ENCODE results near the gene CFD.
A peak's percentile ranks its signal among the peaks of the same experiment; 100 is the strongest.
"Not testable (repeated sequence)": the region's sequence is repeated elsewhere in the genome, so short reads cannot be mapped to it uniquely, and the experiment has no call there.

Gene CFD

GRCh38 chr19:873084-873483, 13.6 kb downstream of the CFD start:
- peak; percentile 90 for DNase-seq

DNA sequence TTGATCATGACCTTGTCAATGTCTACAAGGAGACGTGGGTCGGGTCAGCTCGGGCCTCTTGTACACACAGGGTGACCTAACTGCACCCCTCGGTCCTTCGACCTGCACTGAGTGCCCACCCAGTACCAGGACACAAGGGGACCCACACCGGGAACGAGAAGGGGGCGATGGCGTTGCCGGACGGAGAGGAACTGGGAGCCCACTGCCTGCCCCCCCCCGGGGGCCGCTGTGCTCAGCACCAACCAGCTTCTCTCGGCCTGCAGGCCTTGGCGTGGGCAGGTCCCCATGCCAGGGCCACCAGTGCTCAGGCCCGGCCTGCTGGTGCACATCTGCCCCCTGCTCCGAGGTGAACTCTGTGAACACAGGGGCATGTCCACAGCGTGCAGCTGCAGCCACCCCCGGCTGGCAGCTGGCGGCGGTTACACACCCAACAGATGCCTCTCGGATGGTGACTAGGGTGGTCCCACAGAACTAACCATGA, 14.1 kb downstream of the CFD start:
- no peak for DNase-seq

DNA sequence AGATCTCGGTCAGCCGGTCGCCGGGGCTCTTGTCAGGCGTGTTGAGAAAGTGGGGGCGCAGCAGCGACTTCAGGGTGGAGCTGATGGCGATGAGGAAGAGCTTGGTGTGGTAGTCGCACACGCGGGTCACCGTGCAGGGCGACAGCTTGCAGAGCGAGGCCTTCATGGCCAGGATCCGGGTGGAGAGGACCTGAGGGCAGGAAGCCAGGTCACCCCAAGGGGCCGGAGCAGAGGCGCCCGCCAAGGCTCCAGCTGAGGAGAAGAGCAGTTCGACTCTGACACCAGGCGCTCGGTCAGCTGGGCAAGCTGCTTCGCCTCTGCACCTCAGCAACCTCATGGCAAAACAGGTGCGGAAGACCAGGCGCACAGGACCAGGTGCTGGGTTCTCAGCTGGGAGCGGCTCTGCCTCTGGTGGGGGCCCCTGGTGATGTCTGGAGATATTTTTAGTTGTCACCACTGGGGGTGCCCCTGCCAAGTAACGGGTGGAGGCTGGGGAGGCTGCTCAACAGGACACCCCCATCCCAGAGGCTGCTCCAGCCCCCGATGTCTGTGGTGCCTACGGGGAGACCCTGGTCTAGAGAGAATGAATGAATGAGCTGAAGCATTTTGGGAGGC, 15.9 kb downstream of the CFD start:
- no peak for DNase-seq

GRCh38 chr19:876089-876488, 16.6 kb downstream of the CFD start:
- no peak for DNase-seq

GRCh38 chr19:876780-877314, 17.4 kb downstream of the CFD start:
- no peak for DNase-seq

DNA sequence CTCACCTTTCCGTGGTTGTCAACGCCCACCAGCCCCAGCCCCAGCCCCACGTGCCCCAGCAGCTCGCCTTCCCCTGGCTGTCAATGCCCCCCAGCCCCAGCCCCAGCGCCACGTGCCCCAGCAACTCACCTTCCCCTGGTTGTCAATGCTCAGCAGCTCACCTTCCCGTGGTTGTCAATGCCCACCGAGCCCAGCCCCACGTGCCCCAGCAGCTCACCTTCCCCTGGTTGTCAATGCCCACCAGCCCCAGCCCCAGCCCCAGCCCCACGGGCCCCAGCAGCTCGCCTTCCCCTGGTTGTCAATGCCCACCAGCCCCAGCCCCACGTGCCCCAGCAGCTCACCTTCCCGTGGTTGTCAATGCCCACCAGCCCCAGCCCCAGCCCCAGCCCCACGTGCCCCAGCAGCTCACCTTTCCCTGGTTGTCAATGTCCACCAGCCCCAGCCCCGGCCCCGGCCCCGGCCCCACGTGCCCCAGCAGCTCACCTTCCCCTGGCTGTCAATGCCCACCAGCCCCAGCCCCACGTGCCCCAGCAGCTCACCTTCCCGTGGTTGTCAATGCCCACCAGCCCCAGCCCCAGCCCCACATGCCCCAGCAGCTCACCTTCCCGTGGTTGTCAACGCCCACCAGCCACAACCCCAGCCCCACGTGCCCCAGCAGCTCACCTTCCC, 18.7 kb downstream of the CFD start:
- DNase-seq = not testable (repeated sequence)

- DNase-seq = not testable (repeated sequence)
These were observed 19.5 kb downstream of the CFD start for GRCh38 chr19:878751-879561.

GRCh38 chr19:879711-880438, 20.4 kb downstream of the CFD start:
- no peak for DNase-seq

DNA sequence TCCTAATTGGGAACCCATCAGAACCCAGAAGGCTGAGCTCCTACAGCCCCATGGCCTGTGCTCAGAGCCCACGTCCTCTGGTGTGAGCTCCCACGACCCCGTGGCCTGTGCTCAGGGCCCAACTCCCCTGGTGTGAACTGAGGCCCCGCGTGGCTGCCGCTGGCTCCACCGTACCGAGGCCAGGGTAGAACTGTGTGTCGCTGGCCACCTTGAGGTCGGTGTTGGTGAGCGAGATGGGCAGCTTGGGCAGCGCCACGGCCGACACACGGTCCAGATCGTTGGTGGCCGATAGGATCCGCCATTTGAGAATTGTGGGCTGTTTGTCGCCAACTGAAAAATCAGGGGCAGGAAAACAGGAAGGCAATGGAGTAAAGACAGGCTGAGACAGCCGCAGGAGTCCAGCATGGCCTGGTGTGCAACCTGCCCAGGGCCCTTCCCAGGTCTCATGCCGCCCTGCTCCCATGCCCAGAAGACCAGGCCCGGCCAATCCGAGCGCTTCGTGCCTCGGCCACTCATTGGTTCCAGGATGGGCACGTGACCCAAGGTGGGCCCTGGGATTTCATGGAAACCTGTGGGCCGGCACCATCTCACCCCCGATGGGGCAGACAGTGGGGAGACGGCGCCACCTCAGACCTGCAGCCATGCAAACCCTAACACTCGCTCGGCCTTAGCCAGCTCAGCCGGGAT, 22.1 kb downstream of the CFD start:
- no peak for DNase-seq

DNA sequence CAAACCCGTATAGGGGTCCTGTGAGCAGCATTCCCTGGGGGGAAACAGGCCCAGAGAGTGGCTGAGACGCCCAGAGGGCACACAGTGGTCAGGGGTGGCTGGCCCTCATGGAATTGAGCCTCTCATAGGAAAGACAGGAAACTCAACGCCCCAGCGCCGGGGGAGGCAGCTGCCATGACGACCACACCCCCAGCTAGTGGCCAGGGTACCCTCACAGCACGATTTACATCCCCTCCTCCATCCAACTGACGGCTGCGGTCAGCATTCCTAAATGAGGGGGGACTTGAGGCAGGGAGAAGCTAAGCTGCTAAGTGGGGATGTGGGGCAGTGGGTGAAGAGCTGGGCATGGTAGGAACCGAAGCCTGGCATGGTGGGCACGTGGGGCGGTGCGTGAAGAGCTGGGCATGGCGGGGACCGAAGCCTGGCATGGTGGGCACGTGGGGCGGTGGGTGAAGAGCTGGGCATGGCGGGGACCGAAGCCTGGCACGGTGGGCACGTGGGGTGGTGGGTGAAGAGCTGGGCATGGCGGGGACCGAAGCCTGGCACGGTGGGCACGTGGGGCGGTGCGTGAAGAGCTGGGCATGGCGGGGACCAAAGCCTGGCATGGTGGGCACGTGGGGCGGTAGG, 23.5 kb downstream of the CFD start:
- DNase-seq = no peak

DNA sequence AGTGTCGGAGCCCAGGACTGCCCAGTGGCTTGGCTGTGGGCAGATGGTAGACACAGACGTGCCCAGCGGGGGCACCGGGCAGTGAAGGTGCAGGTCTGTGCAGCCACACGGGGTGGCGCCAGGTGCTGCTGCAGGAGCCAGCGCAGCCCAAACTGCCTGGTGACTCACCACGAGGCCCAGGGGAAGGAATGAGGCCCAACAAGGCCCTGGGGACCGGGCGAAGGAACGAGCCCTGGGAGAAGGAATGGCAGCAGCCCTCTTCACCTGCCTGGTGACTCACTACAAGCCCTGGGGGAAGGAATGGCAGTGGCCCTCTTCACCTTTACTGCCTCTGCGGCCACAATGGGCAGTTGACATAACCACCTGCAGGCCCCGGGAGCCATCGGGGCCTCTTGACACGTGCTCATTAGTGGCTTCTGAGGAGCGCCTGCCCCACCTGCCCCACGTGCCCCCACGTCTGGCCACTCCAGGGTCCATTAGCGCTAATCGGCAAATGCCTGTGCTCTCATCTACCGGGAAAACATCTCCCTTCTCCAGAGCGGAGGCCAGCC, 24.3 kb downstream of the CFD start:
- DNase-seq = no peak

DNA sequence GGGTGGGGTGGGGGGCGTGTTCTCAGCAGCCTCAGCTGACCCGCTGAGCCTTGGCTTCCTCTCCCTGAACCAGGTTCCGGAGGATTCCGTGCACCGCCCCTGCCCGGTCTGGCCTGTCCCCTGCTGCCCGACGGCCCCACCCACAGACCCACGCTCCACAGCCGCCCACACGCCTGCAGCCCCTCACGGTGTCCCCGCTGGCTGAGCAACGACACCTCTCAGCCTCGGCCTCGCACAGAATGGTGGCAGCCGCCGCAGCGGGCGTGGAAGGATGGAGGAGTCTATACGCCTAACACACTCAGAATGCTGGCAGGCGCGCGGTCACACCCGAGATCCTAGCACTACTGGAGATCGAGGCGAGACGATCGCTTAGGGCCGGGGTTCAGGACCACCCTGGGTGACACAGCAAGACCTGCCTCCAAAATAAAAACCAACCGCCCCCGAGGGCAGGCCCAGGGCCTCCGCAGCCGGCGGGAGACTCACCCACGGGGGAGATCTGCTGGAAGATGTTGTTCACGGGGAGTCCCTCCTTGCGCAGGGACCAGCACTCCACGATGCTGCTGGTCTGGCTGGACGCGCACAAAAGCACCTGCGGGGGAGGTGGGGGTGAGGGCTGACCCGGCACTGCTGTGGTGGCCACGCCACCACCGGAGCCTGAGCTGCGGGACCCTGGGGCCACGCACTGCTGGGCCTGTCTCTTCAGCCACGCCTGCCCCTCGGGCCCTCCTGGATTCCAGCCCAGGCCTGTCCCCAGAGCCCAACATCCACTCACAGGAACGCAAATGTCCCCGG, 25.2 kb downstream of the CFD start:
- no peak for DNase-seq

DNA sequence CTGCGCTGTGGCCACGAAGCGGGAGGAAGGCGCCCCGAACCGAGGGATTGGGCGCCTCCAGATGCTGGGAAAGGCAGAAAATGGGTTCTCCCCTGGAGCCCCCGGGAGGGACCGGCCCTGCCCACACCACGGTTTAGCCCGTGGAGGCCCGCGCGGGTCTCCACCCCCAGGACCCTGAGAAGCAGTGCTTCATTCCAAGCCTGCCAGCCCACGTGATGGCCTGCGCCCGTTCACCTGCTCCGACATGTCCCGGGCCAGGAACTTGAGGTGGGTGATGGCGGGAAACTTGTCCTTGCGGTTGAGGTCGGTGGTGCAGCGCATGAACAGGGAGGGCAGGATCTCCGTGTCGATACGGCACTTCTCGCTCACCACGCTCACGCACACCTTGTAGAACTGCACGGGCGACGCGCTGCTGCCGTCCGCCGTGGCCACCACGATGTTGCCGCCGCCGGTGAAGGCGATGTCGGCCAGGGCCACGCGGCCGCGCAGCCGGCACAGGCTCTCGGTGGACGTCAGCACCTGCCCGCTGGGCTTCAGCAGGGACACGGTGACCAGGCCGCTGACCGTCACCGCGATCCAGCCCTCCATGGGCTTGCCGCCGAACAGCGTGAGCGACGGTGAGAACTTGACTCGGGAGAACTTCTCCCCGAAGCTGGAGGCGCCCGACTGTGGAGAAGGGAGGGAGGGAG, 26.2 kb downstream of the CFD start:
- no peak for DNase-seq

DNA sequence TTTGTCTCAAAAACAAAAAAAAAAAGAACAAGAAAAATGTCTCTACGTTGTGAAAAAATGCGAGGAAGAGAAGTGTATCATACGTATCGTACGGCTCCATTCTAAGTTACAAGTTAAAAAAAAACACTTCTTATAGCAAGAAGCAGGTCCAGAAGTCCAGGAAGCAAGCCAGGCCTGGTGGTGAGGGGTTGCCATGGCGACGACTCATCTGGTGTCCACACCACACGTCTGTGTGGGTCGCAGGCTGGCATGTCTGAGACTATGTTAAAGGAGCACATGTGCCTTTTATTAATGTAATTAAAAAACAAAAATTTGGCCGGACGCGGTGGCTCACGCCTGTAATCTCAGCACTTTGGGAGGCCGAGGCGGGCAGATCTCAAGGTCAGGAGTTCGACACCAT, 27.6 kb downstream of the CFD start:
- no peak for DNase-seq

GRCh38 chr19:887599-887998, 28.1 kb downstream of the CFD start:
- DNase-seq = no peak

GRCh38 chr19:888581-889385, 29.3 kb downstream of the CFD start:
- peak; percentile 69 for DNase-seq

DNA sequence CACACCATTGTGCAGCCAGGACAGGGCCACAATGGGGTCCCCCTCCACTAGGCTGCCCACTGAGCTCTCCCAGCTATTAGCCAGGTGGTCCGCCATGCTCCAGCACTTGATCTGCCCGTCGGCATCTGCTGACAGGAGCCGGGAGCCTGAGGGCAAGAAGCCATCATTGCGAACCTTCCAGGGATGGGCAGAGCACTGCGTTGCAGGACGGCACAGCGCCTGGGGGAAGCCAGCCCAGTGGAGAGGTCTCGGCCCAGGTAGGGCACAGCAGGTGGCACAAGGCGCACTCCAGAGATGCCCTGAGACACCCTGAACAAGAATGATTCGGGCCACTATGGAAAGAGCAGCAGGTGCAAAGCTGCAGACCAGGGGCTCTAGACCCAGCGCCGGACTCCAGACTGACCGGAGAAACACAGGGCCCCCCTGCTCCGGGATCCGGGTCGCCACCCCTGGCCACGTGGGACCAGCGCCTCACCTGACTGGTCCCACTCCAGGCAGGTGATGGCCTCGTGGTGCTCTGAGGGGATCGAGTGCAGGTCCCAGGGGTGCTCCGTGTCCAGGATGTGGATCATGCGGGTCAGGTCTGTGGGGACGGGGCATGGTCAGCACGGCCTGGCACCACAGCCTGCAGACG, 30.3 kb downstream of the CFD start:
- DNase-seq = no peak

DNA sequence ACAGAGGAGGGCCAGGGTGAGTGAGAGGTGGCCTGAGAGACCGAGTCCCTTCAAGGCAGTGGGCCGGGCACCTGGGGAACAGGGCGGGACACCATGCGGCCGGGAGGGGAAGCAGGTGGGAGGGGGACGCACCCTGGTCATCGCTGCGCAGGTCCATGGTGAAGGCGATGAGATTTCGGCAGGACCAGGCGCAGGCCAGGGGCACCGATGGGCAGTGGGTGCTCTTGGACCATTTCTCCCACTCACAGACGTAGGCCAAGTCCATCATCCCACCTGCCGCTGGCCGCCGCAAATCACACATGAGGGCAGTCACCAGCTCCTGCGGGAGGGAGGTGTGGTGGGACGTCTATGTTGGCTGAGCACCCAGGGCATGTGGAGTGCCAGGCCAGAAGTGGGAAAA, 31.4 kb downstream of the CFD start:
- DNase-seq = no peak
